HepG2 (cell line): Measurements from ENCODE around the gene VCAM1. TPM values are rescaled to one million over a fixed set of nuclear protein-coding genes. Genes with fewer than 3 reads are reported as not detected.

Source experiments
- ATAC-seq: fragments of 200-7000 bp; cut with Tn5 transposase; 3 replicates; pipeline ENCODE4 v1.9.1; 2020; ENCODE audit warnings: mild to moderate bottlenecking, moderate library complexity
- BruUV-seq: library from RNA; stranded (reverse); fragments of 400-500 nt; replicated peaks from 2 replicates; lab custom pipeline; 2021; lab: Mats Ljungman, UMichigan
- CTCF ChIA-PET: fragments of 300-600 bp; formaldehyde crosslinking; extraction: SDS; loops from one replicate; lab custom pipeline; 2021; ENCODE audit warnings: low total read pairs, inconsistent platforms, low intra/inter-chr PET ratio; lab: Yijun Ruan, JAX
- POLR2A ChIA-PET: fragments of 350-600 bp; sonication (Branson Sonifier 250); formaldehyde crosslinking; loops from one replicate; lab custom pipeline; 2020; ENCODE audit warnings: antibody characterized with exemption, inconsistent platforms; lab: Yijun Ruan, JAX
- DNase-seq: peaks from one replicate; pipeline ENCODE4 v3.0.0-alpha.2; 2015; ENCODE audit warnings: low spot score
- FAIRE-seq: peaks from 3 replicates; lab custom pipeline; 2011; peaks lifted over from hg19 to GRCh38; lab: Jason Lieb, UNC
- H2AFZ ChIP-seq: one replicate; pipeline ENCODE4 v1.6.1; 2011; ENCODE audit warnings: low read length, inconsistent platforms
- H3K27ac ChIP-seq: fragments of 300-600 bp; 3 replicates; pipeline ENCODE4 v1.8.0; 2011; ENCODE audit warnings: mixed run types, mild to moderate bottlenecking, mixed read lengths, low read length, inconsistent platforms; ENCODE audit not compliant: insufficient read depth; ENCODE audit errors: extremely low read length
- H3K27me3 ChIP-seq, 2 experiments: fragments of 200-600 bp in 1 of 2; 2 replicates in 1 of 2; 3 replicates in 1 of 2; pipeline versions ENCODE4 v1.6.0 to v1.8.0; 2011; ENCODE audit warnings: low read length in 2 of 2, mild to moderate bottlenecking in 2 of 2, moderate library complexity in 2 of 2, inconsistent platforms in 1 of 2; ENCODE audit not compliant: insufficient read depth in 2 of 2, control insufficient read depth in 1 of 2
- H3K36me3 ChIP-seq, 2 experiments: fragments of 200-600 bp in 1 of 2; replicated peaks in 1 of 2; 2 replicates in 1 of 2; 3 replicates in 1 of 2; pipeline versions ENCODE4 v1.5.1 to v1.8.0; 2011; ENCODE audit warnings: low read length in 2 of 2, inconsistent platforms in 1 of 2; ENCODE audit not compliant: insufficient read depth in 2 of 2, control insufficient read depth in 1 of 2
- H3K4me1 ChIP-seq: 2 replicates; pipeline ENCODE4 v1.5.1; 2012; ENCODE audit warnings: low read length, inconsistent platforms; ENCODE audit not compliant: insufficient read depth
- H3K4me2 ChIP-seq: 2 replicates; pipeline ENCODE4 v1.6.0; 2011; ENCODE audit warnings: low read depth, low read length, inconsistent platforms
- H3K4me3 ChIP-seq, 3 experiments: fragments of 200-600 bp in 1 of 3; sonication (generic), shearing (Covaris generic) in 1 of 3; replicated peaks in 1 of 3; 2 replicates each; pipeline ENCODE4 v1.5.1; 2011 to 2016; ENCODE audit warnings: low read length in 3 of 3, inconsistent platforms in 2 of 3, low read depth in 2 of 3, mild to moderate bottlenecking in 2 of 3, control low read depth in 1 of 3, mixed read lengths in 1 of 3; ENCODE audit not compliant: insufficient read depth in 1 of 3
- H3K79me2 ChIP-seq: one replicate; pipeline ENCODE4 v1.6.1; 2011; ENCODE audit warnings: low read length, inconsistent platforms; ENCODE audit not compliant: insufficient read depth
- H3K9ac ChIP-seq: 2 replicates; pipeline ENCODE4 v1.6.0; 2011; ENCODE audit warnings: mild to moderate bottlenecking, low read depth, low read length, inconsistent platforms; ENCODE audit not compliant: insufficient read depth
- H3K9me3 ChIP-seq: 2 replicates; pipeline ENCODE4 v1.5.1; 2012; ENCODE audit warnings: mild to moderate bottlenecking, low read length
- H4K20me1 ChIP-seq: 2 replicates; pipeline ENCODE4 v1.6.0; 2011; ENCODE audit warnings: inconsistent platforms, mild to moderate bottlenecking, low read length, moderate library complexity; ENCODE audit not compliant: insufficient read depth
- BCL6 ChIP-seq: IDR thresholded peaks from 2 replicates; pipeline ENCODE4 v1.6.1; 2016; ENCODE audit warnings: missing genetic modification reagents, missing compliant biosample characterization
- CBFB ChIP-seq: sonication (generic); formaldehyde crosslinking; IDR thresholded peaks from 2 replicates; pipeline ENCODE4 v1.4.0; 2020; ENCODE audit warnings: missing genetic modification reagents
- CTCF ChIP-seq: sonication (generic); formaldehyde crosslinking; IDR thresholded peaks from 2 replicates; pipeline ENCODE4 v1.5.0; 2020; ENCODE audit warnings: mild to moderate bottlenecking, missing genetic modification reagents, moderate library complexity
- HNF4A ChIP-seq: sonication (generic); formaldehyde crosslinking; IDR thresholded peaks from 2 replicates; pipeline ENCODE4 v1.4.0; 2020; ENCODE audit warnings: missing genetic modification reagents
- HNF4G ChIP-seq, 2 experiments: sonication (generic) in 1 of 2; formaldehyde crosslinking in 1 of 2; IDR thresholded peaks; 2 replicates each; pipeline versions ENCODE4 v1.4.0 to v1.6.1; 2011 to 2020; ENCODE audit warnings: borderline replicate concordance in 2 of 2, low read depth in 2 of 2, mild to moderate bottlenecking in 2 of 2, low read length in 1 of 2, missing genetic modification reagents in 1 of 2, moderate library complexity in 1 of 2
- IRF9 ChIP-seq: sonication (generic); formaldehyde crosslinking; IDR thresholded peaks from 2 replicates; pipeline ENCODE4 v1.8.0; 2022; ENCODE audit warnings: missing genetic modification reagents, mild to moderate bottlenecking, borderline replicate concordance
- MXI1 ChIP-seq: IDR thresholded peaks from 3 replicates; pipeline ENCODE4 v1.6.1; 2012; ENCODE audit warnings: low read depth, low read length, inconsistent platforms, borderline replicate concordance
- NFIB ChIP-seq: sonication (generic); formaldehyde crosslinking; IDR thresholded peaks from 2 replicates; pipeline ENCODE4 v1.9.0; 2021; ENCODE audit warnings: missing genetic modification reagents, mild to moderate bottlenecking, borderline replicate concordance
- REL ChIP-seq: sonication (generic); formaldehyde crosslinking; conservative IDR thresholded peaks from 2 replicates; pipeline ENCODE4 v1.8.0; 2022; ENCODE audit warnings: mild to moderate bottlenecking, missing genetic modification reagents, moderate library complexity
- TOPORS ChIP-seq: sonication (generic); formaldehyde crosslinking; IDR thresholded peaks from 2 replicates; pipeline ENCODE4 v1.8.0; 2023; ENCODE audit warnings: mild to moderate bottlenecking, missing genetic modification reagents
- ZBTB3 ChIP-seq: sonication (generic); formaldehyde crosslinking; IDR thresholded peaks from 2 replicates; pipeline ENCODE4 v1.4.0; 2020; ENCODE audit warnings: low read depth, mild to moderate bottlenecking, moderate library complexity, missing genetic modification reagents, borderline replicate concordance
- ZBTB7A ChIP-seq: sonication (generic); formaldehyde crosslinking; IDR thresholded peaks from 2 replicates; pipeline ENCODE4 v1.8.0; 2022; ENCODE audit warnings: mild to moderate bottlenecking, missing genetic modification reagents
- ZC3H13 ChIP-seq: sonication (generic); formaldehyde crosslinking; IDR thresholded peaks from 2 replicates; pipeline ENCODE4 v1.8.1; 2023; ENCODE audit warnings: mild to moderate bottlenecking, missing genetic modification reagents, moderate library complexity
- ZC3H4 ChIP-seq: sonication (generic); formaldehyde crosslinking; IDR thresholded peaks from 2 replicates; pipeline ENCODE4 v1.4.0; 2020; ENCODE audit warnings: missing genetic modification reagents, borderline replicate concordance
- ZFP36 ChIP-seq: fragments of 150-350 bp; IDR thresholded peaks from 2 replicates; pipeline ENCODE4 v1.6.1; 2018; ENCODE audit warnings: borderline replicate concordance, low read length, low read depth; ENCODE audit not compliant: partially characterized antibody
- ZMYM4 ChIP-seq: sonication (generic); formaldehyde crosslinking; IDR thresholded peaks from 2 replicates; pipeline ENCODE4 v1.8.1; 2023; ENCODE audit warnings: mild to moderate bottlenecking, missing genetic modification reagents
- ZNF17 ChIP-seq: sonication (generic); formaldehyde crosslinking; IDR thresholded peaks from 2 replicates; pipeline ENCODE4 v1.5.0; 2020; ENCODE audit warnings: mild to moderate bottlenecking, missing genetic modification reagents
- ZNF333 ChIP-seq: sonication (generic); formaldehyde crosslinking; IDR thresholded peaks from 2 replicates; pipeline ENCODE4 v1.4.0; 2020; ENCODE audit warnings: mild to moderate bottlenecking, missing genetic modification reagents, borderline replicate concordance
- ZNF644 ChIP-seq: IDR thresholded peaks from 2 replicates; pipeline ENCODE4 v1.6.1; 2016; ENCODE audit warnings: low read depth
- ZNF678 ChIP-seq: sonication (generic); formaldehyde crosslinking; IDR thresholded peaks from 2 replicates; pipeline ENCODE4 v1.4.0; 2020; ENCODE audit warnings: mild to moderate bottlenecking, missing genetic modification reagents
- ZNF7 ChIP-seq: IDR thresholded peaks from 2 replicates; pipeline ENCODE4 v1.6.1; 2016; ENCODE audit warnings: missing biosample characterization, missing genetic modification reagents
- ZNF713 ChIP-seq: sonication (generic); formaldehyde crosslinking; IDR thresholded peaks from 2 replicates; pipeline ENCODE4 v1.4.0; 2020; ENCODE audit warnings: mild to moderate bottlenecking, missing genetic modification reagents
- ZNF761 ChIP-seq: sonication (generic); formaldehyde crosslinking; conservative IDR thresholded peaks from 2 replicates; pipeline ENCODE4 v1.4.0; 2020; ENCODE audit warnings: mild to moderate bottlenecking, missing genetic modification reagents
- ZSCAN30 ChIP-seq: sonication (generic); formaldehyde crosslinking; IDR thresholded peaks from 2 replicates; pipeline ENCODE4 v1.5.0; 2020; ENCODE audit warnings: mild to moderate bottlenecking, missing genetic modification reagents
- WGBS: methylation state at CpG from one replicate; pipeline ENCODE4 v1.1.6; 2017; ENCODE audit warnings: low lambda C conversion rate; 5-methylcytosine and 5-hydroxymethylcytosine counted together
- in situ Hi-C: cut with HindIII; loops from 2 replicates; pipeline ENCODE4 v1.10.0; 2017; ENCODE audit warnings: low pct_unique_long_range_greater_than_20kb; ENCODE audit not compliant: extremely low pct_ligation_motif_present
- intact Hi-C: fragments of 100-400 bp; cut with micrococcal nuclease; formaldehyde crosslinking; loops from one replicate; pipeline ENCODE4 v1.10.0; 2022; ENCODE audit not compliant: unreplicated experiment
- polyA plus RNA-seq, 8 experiments: library from polyadenylated mRNA; depleted of rRNA in 3 of 8; stranded (reverse) in 7 of 8; unstranded in 1 of 8; fragments of >200 nt; fragmentation: Illumina TruSeq in 4 of 8; extraction: Trizol in 4 of 8; gene quantifications; 2 replicates each; pipeline versions ENCODE4 v1.2.1 to v1.2.3, GENCODE V29; 2011 to 2016; ENCODE audit warnings: low read depth in 4 of 8, missing spikeins in 1 of 8, mixed read lengths in 1 of 8; ENCODE audit not compliant: insufficient read depth in 1 of 8
- total RNA-seq, 5 experiments: library from RNA; depleted of rRNA; stranded (reverse); fragments of >200 nt; fragmentation: Illumina TruSeq; extraction: Trizol; gene quantifications; 2 replicates each; pipeline ENCODE4 v1.2.3, GENCODE V29; 2016; ENCODE audit warnings: low read depth in 1 of 5

VCAM1 gene
- total and polyA plus RNA-seq, 2 of the 13 experiments (the other 11 are each of a cell fraction or from before 2014, with no cell fraction given): not detected

- TF ChIP-seq ZC3H4: no peak
- TF ChIP-seq, all 625 proteins: peak for 0
Observed at GRCh38 chr1:100774370-100774769, 54.8 kb downstream of the VCAM1 start (continued).

- no peak overlapping the region for H3K4me3 ChIP-seq
- WGBS: 36% methylated on average over 4 of the region's 4 CpGs
- H3K27me3 ChIP-seq: no peaks in the 10 kb centered on the region
- DNase-seq (peak; percentile 43), ATAC-seq (peak; percentile 89)
- H2AFZ ChIP-seq: no peak overlapping the region
- no peaks in the 10 kb centered on the region for H4K20me1 ChIP-seq
- no TSS peak for BruUV-seq
- intact Hi-C loops: no loop called here
- peaks cover 7% of the 10 kb centered on the region; the same call in 1 of the 2 replicates for H3K4me1 ChIP-seq
- H3K27ac ChIP-seq: no peak overlapping the region
- no peaks in the 10 kb centered on the region for H3K9me3 ChIP-seq
- H3K36me3 ChIP-seq: no peaks in the 10 kb centered on the region
- no peak overlapping the region for H3K4me2 ChIP-seq
- no peak overlapping the region for H3K9ac ChIP-seq
- TF ChIP-seq REL (CRISPR knock-in tag) (no peak), ZBTB7A (CRISPR knock-in tag) (no peak), ZMYM4 (CRISPR knock-in tag) (0 out of 2 replicates have a peak, but pooled peaks have one; percentile 18), HNF4A (CRISPR knock-in tag) (peak; percentile 91), BCL6 (peak; percentile 54; the same call in 1 of the 2 replicates), TOPORS (CRISPR knock-in tag) (no peak), ZNF713 (CRISPR knock-in tag) (no peak), ZFP36 (peak; percentile 40), ZC3H13 (CRISPR knock-in tag) (no peak), CBFB (CRISPR knock-in tag) (no peak), HNF4G (IDR thresholded peaks at IDR 0.05; ENCODE audit: borderline replicate concordance, low read depth, low read length) (peak; percentile 75), HNF4G (CRISPR knock-in tag; IDR thresholded peaks at IDR 0.05; ENCODE audit: borderline replicate concordance, low read depth) (no peak), ZNF7 (peak; percentile 99), ZNF17 (no peak), CTCF (no peak), ZNF761 (CRISPR knock-in tag) (no peak), NFIB (CRISPR knock-in tag) (no peak), ZSCAN30 (no peak), ZNF333 (CRISPR knock-in tag) (no peak), ZBTB3 (no peak), ZNF644 (CRISPR knock-in tag) (peak; percentile 73; the same call in 1 of the 2 replicates), IRF9 (CRISPR knock-in tag) (no peak), ZNF678 (CRISPR knock-in tag) (no peak), MXI1 (no peak)
- TF ChIP-seq, all 625 proteins: peak for 7
- FAIRE-seq: no peak
- no peaks in the 10 kb centered on the region for H3K79me2 ChIP-seq
- ChIA-PET POLR2A (no interaction called here), CTCF (no interaction called here)
- in situ Hi-C loops: no loop called here
Observed at GRCh38 chr1:100775483-100775882, 55.9 kb downstream of the VCAM1 start.
